Esophagus squamous epithelium (tissue), 4 donors: Measurements from ENCODE around the gene PLAAT4.

Source experiments
- CTCF ChIP-seq, 6 experiments: fragments of 450-650 bp in 4 of 6; fragments of 200-600 bp in 2 of 6; sonication (generic) in 2 of 6; IDR thresholded peaks; one replicate each; pipeline ENCODE4 v1.5.1; 2016 to 2019; ENCODE audit warnings: antibody characterized with exemption in 6 of 6, mild to moderate bottlenecking in 4 of 6, moderate library complexity in 4 of 6
- POLR2A ChIP-seq, 4 donors: fragments of 450-650 bp; IDR thresholded peaks; one replicate each; pipeline ENCODE4 v1.6.1; 2017; ENCODE audit warnings: antibody characterized with exemption in 4 of 4, mild to moderate bottlenecking in 4 of 4, moderate library complexity in 3 of 4

- TF ChIP-seq CTCF (IDR thresholded peaks at IDR 0.05) (no peak), POLR2A (IDR thresholded peaks at IDR 0.05) (no peak)
These were observed 46.7 kb upstream of the PLAAT4 start for GRCh38 chr11:63489879-63490278.
